NT2/D1 (cell line): ENCODE data around the gene METTL22.

Source experiments
- SUZ12 ChIP-seq: IDR thresholded peaks from 2 replicates; pipeline ENCODE4 v1.6.1; 2011; ENCODE audit not compliant: insufficient read length, insufficient read depth; ENCODE audit errors: extremely low read depth
- YY1 ChIP-seq: IDR thresholded peaks from 2 replicates; pipeline ENCODE4 v1.6.1; 2011; ENCODE audit not compliant: insufficient read length, insufficient read depth
- ZNF274 ChIP-seq: IDR thresholded peaks from 2 replicates; pipeline ENCODE4 v1.6.1; 2011; ENCODE audit warnings: mild to moderate bottlenecking, low read depth, low read length

GRCh38 chr16:8594149-8594666 is 27.3 kb upstream of the METTL22 start:
- TF ChIP-seq YY1 (no peak), SUZ12 (no peak), ZNF274 (no peak)
